Gastrocnemius medialis (tissue), 4 donors: ENCODE data around the gene FTCD. TPM values are rescaled to one million over a fixed set of nuclear protein-coding genes. Genes with fewer than 3 reads are reported as not detected.

Experiments
- ATAC-seq, 2 donors: fragments of 150-250 bp; one replicate each; pipeline ENCODE4 v1.9.1; 2016
- DNase-seq, 2 donors: peaks; one replicate each; pipeline ENCODE4 v3.0.0-alpha.2; 2019
- H3K27ac ChIP-seq, 4 donors: fragments of 200-600 bp; sonication (generic); 1 replicate in 1 of 4; 2 replicates in 3 of 4; pipeline ENCODE4 v1.5.1; 2016 to 2018; ENCODE audit warnings: mild to moderate bottlenecking in 2 of 4, moderate library complexity in 1 of 4
- H3K27me3 ChIP-seq, 3 donors: fragments of 200-600 bp; sonication (generic) in 2 of 3; 1 replicate in 1 of 3; 2 replicates in 2 of 3; pipeline versions ENCODE4 v1.5.1 to v1.6.0; 2016 to 2019; ENCODE audit warnings: mild to moderate bottlenecking in 1 of 3, moderate library complexity in 1 of 3
- H3K36me3 ChIP-seq, 2 donors: fragments of 200-600 bp; sonication (generic) in 1 of 2; one replicate each; pipeline ENCODE4 v1.5.1; 2017 to 2018
- H3K4me1 ChIP-seq, 2 donors: fragments of 200-600 bp; sonication (generic) in 1 of 2; one replicate each; pipeline ENCODE4 v1.5.1; 2016 to 2017; ENCODE audit warnings: mild to moderate bottlenecking in 2 of 2
- H3K4me3 ChIP-seq, 4 donors: fragments of 200-600 bp; sonication (generic) in 3 of 4; 1 replicate in 1 of 4; 2 replicates in 3 of 4; pipeline ENCODE4 v1.5.1; 2016 to 2019; ENCODE audit warnings: mild to moderate bottlenecking in 2 of 4
- H3K9me3 ChIP-seq, 3 donors: fragments of 200-600 bp; sonication (generic) in 2 of 3; 1 replicate in 1 of 3; 2 replicates in 2 of 3; pipeline ENCODE4 v1.5.1; 2016 to 2019
- POLR2A ChIP-seq, 2 donors: fragments of 450-650 bp; IDR thresholded peaks; one replicate each; pipeline ENCODE4 v1.6.1; 2017; ENCODE audit warnings: antibody characterized with exemption in 2 of 2, mild to moderate bottlenecking in 2 of 2, moderate library complexity in 2 of 2
- in situ Hi-C, 4 donors: fragments of 200-750 bp; cut with MboI; loops; one replicate each; pipeline versions ENCODE4 v1.15.0 to v1.8.0; 2017; ENCODE audit warnings: low sequenced_read_pairs in 4 of 4
- intact Hi-C: fragments of 100-400 bp; cut with DNase I; formaldehyde crosslinking; loops from one replicate; pipeline ENCODE4 v1.15.1; 2023; ENCODE audit warnings: low total_unique reads
- total RNA-seq, 4 donors: library from RNA; depleted of rRNA; stranded (reverse); fragments of >200 nt; gene quantifications; one replicate each; pipeline versions ENCODE4 v1.1.0 to v1.2.3, GENCODE V29; 2016
- TF ChIP-seq, protein P1 (sequence below), 5 experiments: fragments of 450-650 bp in 3 of 5; fragments of 200-600 bp in 2 of 5; sonication (generic) in 2 of 5; IDR thresholded peaks in 4 of 5; conservative IDR thresholded peaks in 1 of 5; 1 replicate in 4 of 5; 2 replicates in 1 of 5; pipeline ENCODE4 v1.5.1; 2016 to 2019; ENCODE audit warnings: antibody characterized with exemption in 5 of 5, mild to moderate bottlenecking in 3 of 5, moderate library complexity in 3 of 5

Gene FTCD
- total RNA-seq, 4 donors from 2014 or later: 0.33 to 0.95 TPM; not detected in 2

DNA sequence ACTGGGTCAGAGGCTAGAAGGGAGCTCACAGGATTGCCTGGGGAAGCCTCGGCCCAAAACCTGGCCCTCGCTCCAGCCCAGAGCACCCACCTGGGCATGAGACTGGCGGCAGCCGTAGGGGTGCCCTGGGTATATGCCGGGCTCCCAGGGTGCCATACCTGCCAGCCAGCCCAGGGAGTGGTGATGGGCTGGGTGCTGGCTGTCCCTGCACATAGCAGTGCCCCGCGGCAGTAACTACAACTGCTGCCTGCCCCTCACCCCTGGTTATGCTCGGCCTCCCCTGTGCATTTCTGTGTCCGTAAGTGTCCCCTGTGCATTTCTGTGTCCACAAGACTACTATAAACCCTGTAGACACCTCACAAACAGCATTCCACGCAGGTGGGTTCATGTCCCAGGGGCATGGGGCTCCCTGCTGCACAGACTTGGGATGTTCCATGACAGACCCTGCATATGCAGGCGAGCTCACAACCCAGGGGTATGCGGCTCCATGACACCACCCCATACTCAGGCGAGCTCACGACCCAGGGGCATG is 34.6 kb upstream of the FTCD start:
- in situ Hi-C loops (no loop called here), intact Hi-C loops (loop anchor here (2.0 to 5.0 kb wide), 2 partner anchors 39 to 132 kb away; partner anchors contain the start of genes C21orf58, LSS and PCNT)
- Histone ChIP-seq H3K4me1 (peaks cover 25 to 34% of the 10 kb centered on the region in 2 donors), H3K9me3 (no peaks in the 10 kb centered on the region), H3K27me3 (no peaks in the 10 kb centered on the region), H3K36me3 (peaks cover 0 to 26% of the 10 kb centered on the region in 2 donors), H3K4me3 (no peak overlapping the region), H3K27ac (peak overlapping the region; percentile 89 to 90 (median 90))
- no peak for DNase-seq
- no peak for ATAC-seq
- TF ChIP-seq, protein P1, sequence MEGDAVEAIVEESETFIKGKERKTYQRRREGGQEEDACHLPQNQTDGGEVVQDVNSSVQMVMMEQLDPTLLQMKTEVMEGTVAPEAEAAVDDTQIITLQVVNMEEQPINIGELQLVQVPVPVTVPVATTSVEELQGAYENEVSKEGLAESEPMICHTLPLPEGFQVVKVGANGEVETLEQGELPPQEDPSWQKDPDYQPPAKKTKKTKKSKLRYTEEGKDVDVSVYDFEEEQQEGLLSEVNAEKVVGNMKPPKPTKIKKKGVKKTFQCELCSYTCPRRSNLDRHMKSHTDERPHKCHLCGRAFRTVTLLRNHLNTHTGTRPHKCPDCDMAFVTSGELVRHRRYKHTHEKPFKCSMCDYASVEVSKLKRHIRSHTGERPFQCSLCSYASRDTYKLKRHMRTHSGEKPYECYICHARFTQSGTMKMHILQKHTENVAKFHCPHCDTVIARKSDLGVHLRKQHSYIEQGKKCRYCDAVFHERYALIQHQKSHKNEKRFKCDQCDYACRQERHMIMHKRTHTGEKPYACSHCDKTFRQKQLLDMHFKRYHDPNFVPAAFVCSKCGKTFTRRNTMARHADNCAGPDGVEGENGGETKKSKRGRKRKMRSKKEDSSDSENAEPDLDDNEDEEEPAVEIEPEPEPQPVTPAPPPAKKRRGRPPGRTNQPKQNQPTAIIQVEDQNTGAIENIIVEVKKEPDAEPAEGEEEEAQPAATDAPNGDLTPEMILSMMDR (IDR thresholded peaks at IDR 0.05 in 4 of 5, conservative IDR thresholded peaks at IDR 0.05 in 1 of 5): no peak
- TF ChIP-seq POLR2A (IDR thresholded peaks at IDR 0.05): no peak

DNA sequence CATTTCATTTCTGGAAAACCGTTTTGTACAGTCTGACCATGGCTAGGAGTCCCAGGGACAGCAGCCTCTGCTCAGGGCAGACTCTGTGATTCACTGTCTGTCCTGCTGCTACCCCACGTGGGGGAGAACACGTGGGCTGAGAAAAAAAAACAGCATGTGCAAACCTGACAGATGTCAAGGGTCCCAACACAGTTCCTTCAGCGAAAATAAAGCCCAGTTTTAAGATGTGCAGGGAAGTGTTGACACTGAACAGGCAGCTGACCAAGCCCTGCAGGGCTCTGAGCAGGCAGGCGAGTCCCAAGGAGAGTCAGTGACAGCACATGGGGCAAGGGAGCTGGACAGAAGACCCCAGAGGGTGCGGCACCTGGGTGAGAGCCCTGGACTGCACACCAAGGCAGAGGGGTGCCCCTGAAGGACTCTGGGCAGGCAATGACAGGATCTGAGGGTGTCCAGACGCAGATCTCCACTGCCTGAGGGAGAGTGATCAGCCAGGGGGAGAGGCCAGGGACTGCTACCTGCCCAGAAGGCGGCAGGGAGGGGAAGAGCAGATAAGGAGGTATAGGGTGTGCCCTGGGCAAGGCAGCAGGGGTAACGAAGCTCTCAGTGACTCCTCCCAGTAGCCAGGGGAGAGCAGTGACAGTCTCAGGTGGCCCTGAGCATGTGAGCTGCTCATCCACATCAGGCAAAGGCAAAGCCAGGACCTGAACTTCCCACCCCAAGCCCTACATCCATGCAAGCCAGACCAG is 34.0 kb upstream of the FTCD start:
- DNase-seq: no peak
- Histone ChIP-seq H3K27ac (peak overlapping the region; percentile 89 to 90 (median 90)), H3K36me3 (peaks cover 0 to 22% of the 10 kb centered on the region in 2 donors), H3K4me1 (peaks cover 27 to 34% of the 10 kb centered on the region in 2 donors), H3K27me3 (no peaks in the 10 kb centered on the region), H3K4me3 (no peak overlapping the region), H3K9me3 (no peaks in the 10 kb centered on the region)
- peak in 1 of 2 donors; percentile 34 for ATAC-seq
- in situ Hi-C loops (no loop called here), intact Hi-C loops (loop anchor here (2.0 to 5.0 kb wide), 2 partner anchors 39 to 133 kb away; partner anchors contain the start of genes C21orf58, LSS and PCNT)
- TF ChIP-seq, protein P1 (IDR thresholded peaks at IDR 0.05 in 4 of 5, conservative IDR thresholded peaks at IDR 0.05 in 1 of 5): no peak
- TF ChIP-seq POLR2A (IDR thresholded peaks at IDR 0.05): no peak

DNA sequence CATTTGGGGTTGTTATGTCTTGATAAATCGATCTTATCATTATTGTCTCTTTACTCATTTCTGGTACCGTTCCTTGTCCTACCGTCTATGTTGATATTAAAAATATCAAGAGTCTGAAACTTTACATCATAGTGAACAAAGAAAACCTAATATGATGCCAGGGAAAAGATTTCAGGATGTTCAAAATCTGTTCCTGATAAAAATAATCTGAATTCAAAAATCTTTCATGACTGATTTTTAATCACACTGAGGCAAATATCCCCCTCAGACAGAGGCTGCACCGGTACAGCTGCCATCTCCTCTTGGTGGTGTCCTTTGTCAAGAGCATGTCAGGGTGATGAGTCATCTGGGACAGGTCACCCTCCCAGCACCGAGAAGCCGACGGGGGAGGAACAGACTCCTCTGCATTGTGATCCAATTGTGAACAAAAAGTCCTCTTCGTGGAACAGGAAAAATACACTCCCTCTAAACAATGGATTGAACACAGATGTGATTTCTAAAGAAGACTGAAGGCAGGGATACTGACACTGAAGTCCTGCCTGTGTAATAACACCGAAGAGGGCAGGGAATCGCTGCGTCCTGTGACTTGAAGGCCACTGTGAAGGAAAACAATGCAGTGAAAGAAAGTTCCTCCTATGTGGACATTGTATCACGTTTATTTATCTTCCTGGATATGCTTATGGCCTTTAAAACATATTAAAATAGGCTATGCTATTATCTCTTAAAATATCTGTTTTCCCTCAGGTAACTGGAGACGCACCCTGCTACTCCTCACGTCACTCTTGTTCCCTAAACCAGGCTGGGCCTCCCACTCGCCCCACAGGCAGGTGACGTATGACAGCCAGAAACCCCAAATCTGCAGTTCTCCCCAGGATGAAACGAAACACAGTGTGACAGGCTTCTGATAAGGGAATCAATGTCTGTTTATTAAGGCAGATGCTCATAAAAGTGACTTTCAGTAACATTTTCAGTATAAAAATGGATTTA is 33.1 kb upstream of the FTCD start:
- peak; percentile 15 to 52 for TF ChIP-seq POLR2A (IDR thresholded peaks at IDR 0.05)
- TF ChIP-seq, protein P1 (IDR thresholded peaks at IDR 0.05 in 4 of 5, conservative IDR thresholded peaks at IDR 0.05 in 1 of 5): no peak
- ATAC-seq (peak; percentile 80 to 88), DNase-seq (peak; percentile 80 to 87)
- intact Hi-C loops (loop anchor here (2.0 to 5.0 kb wide), 2 partner anchors 40 to 134 kb away; partner anchors contain the start of genes C21orf58, LSS and PCNT), in situ Hi-C loops (no loop called here)
- Histone ChIP-seq H3K9me3 (no peaks in the 10 kb centered on the region), H3K27ac (peak overlapping the region; percentile 89 to 90 (median 90)), H3K4me1 (peaks cover 31 to 34% of the 10 kb centered on the region in 2 donors), H3K4me3 (no peak overlapping the region), H3K36me3 (peaks cover 0 to 13% of the 10 kb centered on the region in 2 donors), H3K27me3 (no peaks in the 10 kb centered on the region)

DNA sequence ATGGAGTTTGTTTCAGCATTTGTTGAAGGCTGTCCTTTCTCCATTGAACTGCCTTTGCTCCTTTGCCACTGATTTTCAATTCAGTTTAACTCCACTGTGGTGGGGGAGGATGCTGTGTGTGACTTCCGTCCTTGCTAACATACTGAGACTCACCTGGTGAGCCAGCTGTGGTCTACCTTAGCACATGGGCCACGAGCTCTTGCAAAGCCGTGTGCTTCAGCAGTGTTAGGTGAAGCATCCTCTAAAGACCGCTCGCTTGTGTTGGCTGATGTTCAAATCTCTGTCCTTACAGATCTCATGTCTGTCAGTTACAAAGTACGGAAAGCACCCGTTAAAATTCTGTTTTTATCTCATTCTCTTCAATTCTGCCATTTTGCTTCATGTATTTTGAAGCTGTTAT is 32.4 kb upstream of the FTCD start:
- Histone ChIP-seq H3K27me3 (no peaks in the 10 kb centered on the region), H3K9me3 (no peaks in the 10 kb centered on the region), H3K27ac (peak overlapping the region; percentile 89 to 90 (median 90)), H3K4me1 (peaks cover 34 to 35% of the 10 kb centered on the region in 2 donors), H3K4me3 (no peak overlapping the region), H3K36me3 (peaks cover 0 to 12% of the 10 kb centered on the region in 2 donors)
- ATAC-seq: no peak
- in situ Hi-C loops (no loop called here), intact Hi-C loops (loop anchor here (2.0 to 5.0 kb wide), 2 partner anchors 41 to 134 kb away; partner anchors contain the start of genes C21orf58, LSS and PCNT)
- DNase-seq: no peak
- TF ChIP-seq, protein P1 (IDR thresholded peaks at IDR 0.05 in 4 of 5, conservative IDR thresholded peaks at IDR 0.05 in 1 of 5): no peak
- TF ChIP-seq POLR2A (IDR thresholded peaks at IDR 0.05): no peak
